Bronchial epithelial cell (primary cell): ENCODE results near the gene BEX3. TPM values are rescaled to one million over a fixed set of nuclear protein-coding genes. Genes with fewer than 3 reads are reported as not detected.

Experiments
- DNase-seq: peaks from one replicate; pipeline ENCODE4 v3.0.0-alpha.2; 2010; ENCODE audit warnings: low read depth
- FAIRE-seq: peaks from 2 replicates; lab custom pipeline; 2011; peaks lifted over from hg19 to GRCh38; lab: Jason Lieb, UNC
- H3K27me3 ChIP-seq: 2 replicates; pipeline ENCODE4 v1.5.1; 2011; ENCODE audit warnings: low read length; ENCODE audit not compliant: control insufficient read depth, insufficient read depth
- H3K36me3 ChIP-seq: 2 replicates; pipeline ENCODE4 v1.5.1; 2011; ENCODE audit warnings: low read length; ENCODE audit not compliant: control insufficient read depth, insufficient read depth
- H3K4me3 ChIP-seq: 2 replicates; pipeline ENCODE4 v1.5.1; 2011; ENCODE audit warnings: mild to moderate bottlenecking, low read depth, low read length, control low read depth
- total RNA-seq: library from RNA; depleted of rRNA; stranded (reverse); fragments of >200 nt; gene quantifications from 2 replicates; pipeline ENCODE4 v1.2.1, GENCODE V29; 2014
- TF ChIP-seq, protein P1 (sequence below): IDR thresholded peaks from 2 replicates; pipeline ENCODE4 v1.5.1; 2011; ENCODE audit warnings: mild to moderate bottlenecking, moderate library complexity, low read length, control low read depth, inconsistent platforms; ENCODE audit not compliant: insufficient read depth, severe bottlenecking

BEX3 gene
- total RNA-seq, 1 donor from 2014 or later: 94.8 TPM

DNA sequence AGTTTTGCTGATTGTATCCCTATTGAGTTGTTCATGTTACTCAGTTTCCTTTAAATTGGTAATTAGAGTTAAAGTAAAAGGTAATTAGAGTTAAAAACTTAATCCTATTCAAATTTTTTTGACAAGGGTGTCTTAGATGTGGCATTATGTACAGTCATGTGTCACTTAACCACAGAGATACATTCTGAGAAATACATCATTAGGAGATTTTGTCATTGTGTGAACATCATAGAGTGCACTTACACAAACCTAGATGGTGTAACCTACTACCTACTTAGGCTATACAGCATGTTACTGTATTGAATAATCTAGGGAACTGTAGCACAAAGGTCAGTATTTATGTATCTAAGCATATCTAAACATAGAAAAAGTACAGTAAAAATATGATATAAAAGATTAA is 39.2 kb downstream of the BEX3 start:
- H3K27me3 ChIP-seq: no peaks in the 10 kb centered on the region
- FAIRE-seq (no peak), DNase-seq (no peak)
- TF ChIP-seq, protein P1, sequence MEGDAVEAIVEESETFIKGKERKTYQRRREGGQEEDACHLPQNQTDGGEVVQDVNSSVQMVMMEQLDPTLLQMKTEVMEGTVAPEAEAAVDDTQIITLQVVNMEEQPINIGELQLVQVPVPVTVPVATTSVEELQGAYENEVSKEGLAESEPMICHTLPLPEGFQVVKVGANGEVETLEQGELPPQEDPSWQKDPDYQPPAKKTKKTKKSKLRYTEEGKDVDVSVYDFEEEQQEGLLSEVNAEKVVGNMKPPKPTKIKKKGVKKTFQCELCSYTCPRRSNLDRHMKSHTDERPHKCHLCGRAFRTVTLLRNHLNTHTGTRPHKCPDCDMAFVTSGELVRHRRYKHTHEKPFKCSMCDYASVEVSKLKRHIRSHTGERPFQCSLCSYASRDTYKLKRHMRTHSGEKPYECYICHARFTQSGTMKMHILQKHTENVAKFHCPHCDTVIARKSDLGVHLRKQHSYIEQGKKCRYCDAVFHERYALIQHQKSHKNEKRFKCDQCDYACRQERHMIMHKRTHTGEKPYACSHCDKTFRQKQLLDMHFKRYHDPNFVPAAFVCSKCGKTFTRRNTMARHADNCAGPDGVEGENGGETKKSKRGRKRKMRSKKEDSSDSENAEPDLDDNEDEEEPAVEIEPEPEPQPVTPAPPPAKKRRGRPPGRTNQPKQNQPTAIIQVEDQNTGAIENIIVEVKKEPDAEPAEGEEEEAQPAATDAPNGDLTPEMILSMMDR: no peak
- H3K36me3 ChIP-seq: no peaks in the 10 kb centered on the region
- no peak overlapping the region for H3K4me3 ChIP-seq

DNA sequence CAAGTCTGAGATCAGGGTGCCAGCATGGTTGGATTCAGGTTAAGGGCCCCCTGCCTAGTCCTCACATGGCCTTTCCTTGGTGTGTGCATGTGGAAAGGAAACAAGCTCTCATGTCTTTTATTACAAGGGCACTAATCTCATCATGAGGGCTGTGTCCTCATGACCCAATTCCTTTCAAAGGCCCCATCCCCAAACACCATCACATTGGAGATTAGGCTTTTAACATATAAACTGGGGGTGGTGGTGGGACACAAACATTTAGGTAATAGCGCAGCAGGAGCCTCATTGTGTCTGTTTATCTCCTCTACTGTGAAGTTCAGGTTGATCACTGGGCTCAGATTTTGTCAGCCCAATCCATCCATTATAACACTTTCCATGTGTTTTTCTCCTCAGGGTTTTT is 41.0 kb downstream of the BEX3 start:
- no peak for DNase-seq
- H3K4me3 ChIP-seq: no peak overlapping the region
- TF ChIP-seq, protein P1: no peak
- no peaks in the 10 kb centered on the region for H3K36me3 ChIP-seq
- FAIRE-seq: no peak
- H3K27me3 ChIP-seq: no peaks in the 10 kb centered on the region

DNA sequence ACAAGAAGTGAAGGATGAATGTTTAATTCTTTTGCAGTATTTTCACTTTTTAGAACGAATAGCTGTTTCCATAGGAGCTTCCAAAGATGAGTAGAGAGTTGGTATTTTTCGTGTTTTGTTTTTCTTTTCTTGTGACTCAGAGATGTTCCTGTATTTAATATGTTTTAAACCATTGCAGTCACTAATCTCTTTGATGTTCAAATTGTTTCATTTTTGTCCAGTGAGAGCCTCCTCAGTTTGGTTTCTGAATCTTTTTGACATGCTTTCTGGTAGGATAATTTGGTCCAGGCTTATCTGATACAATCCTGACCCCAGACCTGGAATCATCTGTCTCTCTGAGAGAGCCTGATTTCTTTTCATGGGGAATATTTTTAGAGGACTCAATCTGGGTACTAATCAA is 41.6 kb downstream of the BEX3 start:
- Histone ChIP-seq H3K36me3 (no peaks in the 10 kb centered on the region), H3K27me3 (no peaks in the 10 kb centered on the region), H3K4me3 (no peak overlapping the region)
- DNase-seq: no peak
- TF ChIP-seq, protein P1: no peak
- no peak for FAIRE-seq

DNA sequence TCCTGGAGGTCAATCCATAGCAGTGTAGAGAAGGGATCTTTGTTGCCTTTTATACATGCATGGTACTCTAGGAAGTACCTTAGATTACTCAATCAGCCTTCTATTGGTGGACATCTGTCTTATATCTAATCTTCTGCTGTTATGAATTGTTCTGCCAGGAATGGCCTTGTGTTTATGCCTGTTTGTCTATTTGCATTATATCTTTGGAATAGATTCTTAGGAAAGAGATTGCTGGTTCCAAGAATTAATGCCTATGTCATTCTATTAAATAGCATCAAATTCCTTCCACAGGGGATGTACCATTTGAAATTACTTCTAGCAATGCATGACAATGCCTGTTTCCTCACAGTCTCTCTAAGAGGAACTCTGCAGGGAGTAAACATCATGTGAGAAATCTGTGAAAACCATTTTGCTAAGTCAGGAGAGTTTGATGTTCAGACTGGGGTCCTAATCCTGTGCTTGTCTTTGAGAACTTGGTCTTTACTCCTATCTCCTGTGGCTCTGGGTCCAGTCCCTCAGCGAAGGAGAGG is 42.5 kb downstream of the BEX3 start:
- no peak for DNase-seq
- no peak for FAIRE-seq
- H3K4me3 ChIP-seq: no peak overlapping the region
- H3K27me3 ChIP-seq: no peaks in the 10 kb centered on the region
- H3K36me3 ChIP-seq: no peaks in the 10 kb centered on the region
- TF ChIP-seq, protein P1: no peak

DNA sequence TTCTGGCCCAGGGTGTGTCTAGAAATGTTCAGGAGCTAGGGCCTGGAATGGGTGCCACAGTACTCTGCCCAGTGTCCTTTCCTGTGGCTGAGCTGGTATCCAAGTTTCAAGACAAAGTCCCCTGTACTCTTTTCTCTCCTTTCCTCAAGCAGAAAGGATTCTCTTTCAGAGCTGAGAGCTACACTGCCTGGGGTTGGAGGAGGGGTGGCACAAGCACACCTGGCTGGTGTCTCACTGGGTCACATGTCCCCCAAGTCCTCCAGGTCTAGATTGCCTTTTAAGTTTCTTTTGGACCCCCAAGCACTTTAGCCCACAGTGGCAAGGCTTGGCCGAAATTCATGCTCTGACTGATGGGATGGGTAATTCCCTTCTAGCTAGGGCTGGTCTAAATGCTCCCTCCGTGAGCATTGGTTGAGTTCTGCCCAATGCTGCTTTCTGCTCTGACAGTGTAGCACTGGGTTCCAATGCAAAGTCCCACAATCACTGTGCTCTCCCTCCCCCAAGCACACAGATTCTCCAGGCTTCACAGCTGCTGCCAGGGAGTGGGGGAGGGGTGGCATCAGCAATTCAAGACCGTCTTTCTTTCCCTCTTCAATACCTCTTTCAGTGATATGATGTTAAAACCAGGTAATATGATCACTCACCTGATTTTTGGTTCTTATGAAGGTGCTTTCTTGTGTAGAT is 47.8 kb downstream of the BEX3 start:
- no peaks in the 10 kb centered on the region for H3K36me3 ChIP-seq
- no peak overlapping the region for H3K4me3 ChIP-seq
- TF ChIP-seq, protein P1: no peak
- no peaks in the 10 kb centered on the region for H3K27me3 ChIP-seq
- FAIRE-seq: no peak
- DNase-seq: no peak

Other genes with a start within 250 kb of the BEX3 start
- 10.3 and 17.8 TPM in 2 replicates for gene BEX4, start 161.4 kb upstream of the BEX3 start, total RNA-seq
- gene TCEAL8, start 121.4 kb upstream of the BEX3 start, total RNA-seq: 60.2 and 69.2 TPM in 2 replicates
- not detected in 2 replicates for gene TCEAL5, start 99.8 kb upstream of the BEX3 start, total RNA-seq
- gene BEX2, start 65.5 kb upstream of the BEX3 start, total RNA-seq: 46.6 and 79.8 TPM in 2 replicates
- gene TCEAL7, start 46.3 kb upstream of the BEX3 start, total RNA-seq: 0.77 and 1.1 TPM in 2 replicates
- 46.6 and 66.6 TPM in 2 replicates for gene TCEAL9, start 20.0 kb upstream of the BEX3 start, total RNA-seq
- gene RAB40A, start 143.0 kb downstream of the BEX3 start, total RNA-seq: under 0.01 and 0.13 TPM in 2 replicates
- gene TCEAL4, start 209.0 kb downstream of the BEX3 start, total RNA-seq: 23.4 and 43.9 TPM in 2 replicates
- gene TCEAL3, start 231.4 kb downstream of the BEX3 start, total RNA-seq: 3.7 and 8.4 TPM in 2 replicates